SK-N-SH (cell line): ENCODE results near the gene TMPRSS11F. TPM values are rescaled to one million over a fixed set of nuclear protein-coding genes. Genes with fewer than 3 reads are reported as not detected.

Experiments used
- CTCF ChIA-PET: fragments of 300-600, 350-600 bp; formaldehyde crosslinking; extraction: SDS; loops from one replicate; lab custom pipeline; 2021; lab: Yijun Ruan, JAX
- POLR2A ChIA-PET: fragments of 350-600 bp; sonication (Branson Sonifier 250); formaldehyde crosslinking; extraction: SDS; loops from one replicate; lab custom pipeline; 2020; ENCODE audit warnings: antibody characterized with exemption, inconsistent platforms; lab: Yijun Ruan, JAX
- DNase-seq: peaks from one replicate; pipeline ENCODE4 v3.0.0; 2012
- H2AFZ ChIP-seq: fragments of 200-600 bp; sonication (generic); 2 replicates; pipeline ENCODE4 v1.8.1; 2016; ENCODE audit warnings: antibody characterized with exemption, mild to moderate bottlenecking, low read depth
- H3F3A ChIP-seq: fragments of 200-600 bp; sonication (generic); replicated peaks from 2 replicates; pipeline ENCODE3; 2016; ENCODE audit warnings: antibody characterized with exemption, mild to moderate bottlenecking; ENCODE audit not compliant: insufficient read depth
- H3K27ac ChIP-seq, 2 experiments: fragments of 200-500 bp in 1 of 2; fragments of 200-600 bp in 1 of 2; sonication (Bioruptor generic) in 1 of 2; sonication (generic), shearing (Covaris generic) in 1 of 2; 2 replicates each; pipeline versions ENCODE4 v1.5.1 to v1.6.1; 2014 to 2016; ENCODE audit warnings: low read depth in 2 of 2, inconsistent platforms in 1 of 2, low read length in 1 of 2, mild to moderate bottlenecking in 1 of 2, mixed read lengths in 1 of 2
- H3K27me3 ChIP-seq: fragments of 200-600 bp; sonication (generic), shearing (Covaris generic); 2 replicates; pipeline ENCODE4 v1.6.1; 2016; ENCODE audit warnings: mixed run types; ENCODE audit not compliant: insufficient read depth
- H3K36me3 ChIP-seq, 2 experiments: fragments of 200-500 bp in 1 of 2; fragments of 200-600 bp in 1 of 2; sonication (Bioruptor generic) in 1 of 2; sonication (generic) in 1 of 2; replicated peaks in 1 of 2; 2 replicates each; pipeline versions ENCODE3 to v1.5.1; 2014 to 2016; ENCODE audit warnings: low read length in 1 of 2, mild to moderate bottlenecking in 1 of 2; ENCODE audit not compliant: insufficient read depth in 2 of 2, control insufficient read depth in 1 of 2
- H3K4me1 ChIP-seq, 2 experiments: fragments of 200-500 bp in 1 of 2; fragments of 200-600 bp in 1 of 2; sonication (Bioruptor generic) in 1 of 2; sonication (generic), shearing (Covaris generic) in 1 of 2; 2 replicates each; pipeline versions ENCODE4 v1.5.1 to v1.6.1; 2014 to 2016; ENCODE audit warnings: low read depth in 1 of 2, low read length in 1 of 2, mixed run types in 1 of 2; ENCODE audit not compliant: insufficient read depth in 2 of 2, control insufficient read depth in 1 of 2
- H3K4me2 ChIP-seq: fragments of 200-600 bp; sonication (generic), shearing (Covaris generic); 2 replicates; pipeline ENCODE4 v1.6.1; 2017; ENCODE audit warnings: mixed run types
- H3K4me3 ChIP-seq, 2 experiments: fragments of 200-500 bp in 1 of 2; fragments of 200-600 bp in 1 of 2; sonication (Bioruptor generic) in 1 of 2; sonication (generic), shearing (Covaris generic) in 1 of 2; 2 replicates each; pipeline versions ENCODE4 v1.5.1 to v1.8.1; 2014 to 2016; ENCODE audit warnings: low read depth in 2 of 2, inconsistent platforms in 1 of 2, low read length in 1 of 2, mild to moderate bottlenecking in 1 of 2, mixed read lengths in 1 of 2, moderate library complexity in 1 of 2
- H3K79me2 ChIP-seq: fragments of 200-600 bp; sonication (generic); 2 replicates; pipeline ENCODE4 v1.8.1; 2017; ENCODE audit warnings: mild to moderate bottlenecking; ENCODE audit not compliant: insufficient read depth
- H3K9ac ChIP-seq: fragments of 200-600 bp; sonication (generic); 2 replicates; pipeline ENCODE4 v1.6.1; 2017; ENCODE audit warnings: mixed run types
- H3K9me2 ChIP-seq: fragments of 200-600 bp; sonication (generic); 2 replicates; pipeline ENCODE4 v1.6.1; 2017; ENCODE audit warnings: mixed run types
- H3K9me3 ChIP-seq: fragments of 200-600 bp; sonication (generic); 2 replicates; pipeline ENCODE4 v1.6.1; 2017; ENCODE audit warnings: mixed run types, mild to moderate bottlenecking, moderate library complexity
- H4K20me1 ChIP-seq: fragments of 200-600 bp; sonication (generic); 2 replicates; pipeline ENCODE4 v1.6.1; 2017; ENCODE audit warnings: mild to moderate bottlenecking, mixed run types; ENCODE audit not compliant: insufficient read depth
- ELF1 ChIP-seq: IDR thresholded peaks from 2 replicates; pipeline ENCODE4 v1.4.0; 2012
- EP300 ChIP-seq, 2 experiments: IDR thresholded peaks; 2 replicates each; pipeline versions ENCODE4 v1.4.0 to v1.6.1; 2012; ENCODE audit warnings: borderline replicate concordance in 1 of 2, low read depth in 1 of 2, low read length in 1 of 2
- EZH2phosphoT487 ChIP-seq: fragments of 200-600 bp; sonication (generic); IDR thresholded peaks from 2 replicates; pipeline ENCODE4 v1.6.1; 2017; ENCODE audit warnings: low read depth, mixed run types, mild to moderate bottlenecking, antibody characterized with exemption, moderate library complexity, borderline replicate concordance
- FOSL2 ChIP-seq: IDR thresholded peaks from 2 replicates; pipeline ENCODE4 v1.4.0; 2012; ENCODE audit warnings: low read depth, mild to moderate bottlenecking, moderate library complexity, borderline replicate concordance
- FOXJ3 ChIP-seq: sonication (generic); formaldehyde crosslinking; IDR thresholded peaks from 2 replicates; pipeline ENCODE4 v1.5.1; 2020; ENCODE audit warnings: mild to moderate bottlenecking, missing genetic modification reagents
- GATA2 ChIP-seq: sonication (generic); formaldehyde crosslinking; IDR thresholded peaks from 2 replicates; pipeline ENCODE4 v1.5.0; 2020; ENCODE audit warnings: mild to moderate bottlenecking, missing genetic modification reagents
- IRF3 ChIP-seq: fragments of 150-350 bp; IDR thresholded peaks from 2 replicates; pipeline ENCODE4 v1.6.1; 2016; ENCODE audit warnings: mild to moderate bottlenecking, low read depth, low read length
- JUND ChIP-seq: IDR thresholded peaks from 2 replicates; pipeline ENCODE4 v1.4.0; 2012
- MEF2A ChIP-seq: IDR thresholded peaks from 2 replicates; pipeline ENCODE4 v1.4.0; 2012; ENCODE audit warnings: low read depth, borderline replicate concordance
- MXI1 ChIP-seq: IDR thresholded peaks from 2 replicates; pipeline ENCODE4 v1.6.1; 2012; ENCODE audit warnings: mild to moderate bottlenecking, low read depth, low read length, improper control_type of control experiment
- NRF1 ChIP-seq: IDR thresholded peaks from 2 replicates; pipeline ENCODE4 v1.6.1; 2012; ENCODE audit warnings: low read depth, mild to moderate bottlenecking, low read length
- POLR2AphosphoS5 ChIP-seq: IDR thresholded peaks from 2 replicates; pipeline ENCODE4 v1.6.1; 2012; ENCODE audit warnings: low read depth, low read length
- RAD21 ChIP-seq: IDR thresholded peaks from 2 replicates; pipeline ENCODE4 v1.6.1; 2012; ENCODE audit warnings: mild to moderate bottlenecking, low read length
- RCOR1 ChIP-seq: fragments of 150-350 bp; IDR thresholded peaks from 2 replicates; pipeline ENCODE4 v1.6.1; 2017; ENCODE audit warnings: antibody characterized with exemption, low read length
- REST ChIP-seq: IDR thresholded peaks from 2 replicates; pipeline ENCODE4 v1.6.1; 2012; ENCODE audit warnings: mild to moderate bottlenecking, low read depth, low read length, moderate library complexity
- TAF1 ChIP-seq: IDR thresholded peaks from 2 replicates; pipeline ENCODE4 v1.6.1; 2012; ENCODE audit warnings: low read depth, mild to moderate bottlenecking, low read length, moderate library complexity, borderline replicate concordance
- TCF12 ChIP-seq: IDR thresholded peaks from 2 replicates; pipeline ENCODE4 v1.4.0; 2012
- USF1 ChIP-seq: IDR thresholded peaks from 2 replicates; pipeline ENCODE4 v1.4.0; 2012; ENCODE audit warnings: low read depth, borderline replicate concordance
- USF2 ChIP-seq: fragments of 150-350 bp; IDR thresholded peaks from 2 replicates; pipeline ENCODE4 v1.6.1; 2017; ENCODE audit warnings: antibody characterized with exemption, low read length, low read depth, borderline replicate concordance
- WGBS: methylation state at CpG from one replicate; pipeline ENCODE4 v1.1.6; 2017; ENCODE audit warnings: low lambda C conversion rate; 5-methylcytosine and 5-hydroxymethylcytosine counted together
- polyA plus RNA-seq, 3 experiments: library from polyadenylated mRNA; depleted of rRNA; stranded (reverse); fragments of >200 nt; gene quantifications; 2 replicates each; pipeline ENCODE4 v1.2.3, GENCODE V29; 2012

Gene TMPRSS11F
- polyA plus RNA-seq, 1 of the 3 experiments (the other 2 are of a cell fraction) = not detected

- CTCF ChIA-PET = no interaction called here
- H3K9me3 ChIP-seq = no peaks in the 10 kb centered on the region
- no peaks in the 10 kb centered on the region for H3K9me2 ChIP-seq
- H3K27me3 ChIP-seq = 0 out of 2 replicates have a peak, but pooled peaks cover 5% of the 10 kb centered on the region
- no peak for DNase-seq
- H4K20me1 ChIP-seq = no peaks in the 10 kb centered on the region
- 20% methylated on average over 2 of the region's 2 CpGs for WGBS
- no peak for TF ChIP-seq RAD21
- no peak for TF ChIP-seq GATA2 (CRISPR knock-in tag)
- no peak for TF ChIP-seq FOSL2
- TF ChIP-seq USF2 = no peak
- no peak for TF ChIP-seq TAF1
- TF ChIP-seq MXI1 = no peak
- no peak for TF ChIP-seq USF1
- TF ChIP-seq EP300 (IDR thresholded peaks at IDR 0.05; ENCODE audit: borderline replicate concordance in 1 of 2, low read depth in 1 of 2, low read length in 1 of 2) = no peak
- TF ChIP-seq JUND = no peak
- no peak for TF ChIP-seq EZH2phosphoT487
- TF ChIP-seq MEF2A = no peak
- TF ChIP-seq ELF1 = no peak
- TF ChIP-seq IRF3 = no peak
- H3K36me3 ChIP-seq = no peaks in the 10 kb centered on the region
- POLR2A ChIA-PET = no interaction called here
- H3K4me1 ChIP-seq = no peaks in the 10 kb centered on the region
- H3K27ac ChIP-seq = no peak overlapping the region
- H3F3A ChIP-seq = no peaks in the 10 kb centered on the region
- H3K4me2 ChIP-seq = no peak overlapping the region
- no peak overlapping the region for H2AFZ ChIP-seq
- H3K9ac ChIP-seq = no peak overlapping the region
- no peaks in the 10 kb centered on the region for H3K79me2 ChIP-seq
- no peak overlapping the region for H3K4me3 ChIP-seq
These were observed 2.7 kb upstream of the TMPRSS11F start for GRCh38 chr4:68132342-68132741.

- H2AFZ ChIP-seq = no peak overlapping the region
- no peak for DNase-seq
- H3K9me2 ChIP-seq = no peaks in the 10 kb centered on the region
- 0 out of 2 replicates have a peak, but pooled peaks cover 3% of the 10 kb centered on the region for H4K20me1 ChIP-seq
- no peak overlapping the region for H3K4me2 ChIP-seq
- H3K4me3 ChIP-seq = no peak overlapping the region
- 37% methylated on average over 9 of the region's 9 CpGs for WGBS
- no peaks in the 10 kb centered on the region for H3K79me2 ChIP-seq
- H3K36me3 ChIP-seq = no peaks in the 10 kb centered on the region
- no peaks in the 10 kb centered on the region for H3F3A ChIP-seq
- no peaks in the 10 kb centered on the region for H3K9me3 ChIP-seq
- no peaks in the 10 kb centered on the region for H3K4me1 ChIP-seq
- POLR2A ChIA-PET = no interaction called here
- no peak overlapping the region for H3K9ac ChIP-seq
- H3K27me3 ChIP-seq = peaks cover 5% of the 10 kb centered on the region; the same call in 1 of the 2 replicates
- no peak overlapping the region for H3K27ac ChIP-seq
- CTCF ChIA-PET = no interaction called here
- TF ChIP-seq USF1 (no peak), TAF1 (no peak), USF2 (no peak), NRF1 (no peak), POLR2AphosphoS5 (no peak), EZH2phosphoT487 (no peak), TCF12 (no peak), RCOR1 (no peak), REST (no peak), FOXJ3 (no peak)
These were observed 5.4 kb downstream of the TMPRSS11F start for GRCh38 chr4:68124262-68124661.
